Measurements from ENCODE around the gene WFIKKN1.

GRCh38 chr16:600781-601180 lies 30.0 kb upstream of the WFIKKN1 start:
- TF ChIP-seq, protein P1, sequence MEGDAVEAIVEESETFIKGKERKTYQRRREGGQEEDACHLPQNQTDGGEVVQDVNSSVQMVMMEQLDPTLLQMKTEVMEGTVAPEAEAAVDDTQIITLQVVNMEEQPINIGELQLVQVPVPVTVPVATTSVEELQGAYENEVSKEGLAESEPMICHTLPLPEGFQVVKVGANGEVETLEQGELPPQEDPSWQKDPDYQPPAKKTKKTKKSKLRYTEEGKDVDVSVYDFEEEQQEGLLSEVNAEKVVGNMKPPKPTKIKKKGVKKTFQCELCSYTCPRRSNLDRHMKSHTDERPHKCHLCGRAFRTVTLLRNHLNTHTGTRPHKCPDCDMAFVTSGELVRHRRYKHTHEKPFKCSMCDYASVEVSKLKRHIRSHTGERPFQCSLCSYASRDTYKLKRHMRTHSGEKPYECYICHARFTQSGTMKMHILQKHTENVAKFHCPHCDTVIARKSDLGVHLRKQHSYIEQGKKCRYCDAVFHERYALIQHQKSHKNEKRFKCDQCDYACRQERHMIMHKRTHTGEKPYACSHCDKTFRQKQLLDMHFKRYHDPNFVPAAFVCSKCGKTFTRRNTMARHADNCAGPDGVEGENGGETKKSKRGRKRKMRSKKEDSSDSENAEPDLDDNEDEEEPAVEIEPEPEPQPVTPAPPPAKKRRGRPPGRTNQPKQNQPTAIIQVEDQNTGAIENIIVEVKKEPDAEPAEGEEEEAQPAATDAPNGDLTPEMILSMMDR (IDR thresholded peaks at IDR 0.05), result no peak
- no peak for TF ChIP-seq POLR2A (IDR thresholded peaks at IDR 0.05)
